NOMO-1 treated with dmso at 0.1 percent for 144 hours (cell line): ENCODE measurements around the gene SEZ6.

Source experiments
- DNase-seq: peaks from one replicate; lab custom pipeline; 2025; ENCODE audit not compliant: unreplicated experiment; lab: John Stamatoyannopoulos, UW

Gene SEZ6

GRCh38 chr17:29036584-29036983 is 30.8 kb upstream of the SEZ6 start:
- DNase-seq: no peak

- no peak for DNase-seq
Measured at GRCh38 chr17:29034510-29034909, 28.7 kb upstream of the SEZ6 start.

- no peak for DNase-seq
Measured at GRCh38 chr17:29032857-29033197, 27.0 kb upstream of the SEZ6 start.

- no peak for DNase-seq
Measured at GRCh38 chr17:29032013-29032856, 26.4 kb upstream of the SEZ6 start.

GRCh38 chr17:29031488-29031887 is 25.7 kb upstream of the SEZ6 start:
- DNase-seq: no peak

GRCh38 chr17:29024316-29024952 is 18.6 kb upstream of the SEZ6 start:
- DNase-seq: no peak

GRCh38 chr17:29022074-29022473 is 16.2 kb upstream of the SEZ6 start:
- no peak for DNase-seq

GRCh38 chr17:29021226-29021625 is 15.4 kb upstream of the SEZ6 start:
- no peak for DNase-seq

- no peak for DNase-seq
Measured at GRCh38 chr17:29020576-29020975, 14.7 kb upstream of the SEZ6 start.

- DNase-seq: no peak
Measured at GRCh38 chr17:29019475-29020181, 13.8 kb upstream of the SEZ6 start.

- no peak for DNase-seq
Measured at GRCh38 chr17:29018788-29019474, 13.1 kb upstream of the SEZ6 start.

GRCh38 chr17:29016345-29017210 is 10.7 kb upstream of the SEZ6 start:
- no peak for DNase-seq

GRCh38 chr17:29014716-29015115 is 8.9 kb upstream of the SEZ6 start:
- no peak for DNase-seq

GRCh38 chr17:29012535-29012934 is 6.7 kb upstream of the SEZ6 start:
- DNase-seq: no peak

- DNase-seq: no peak
Measured at GRCh38 chr17:29010586-29010985, 4.8 kb upstream of the SEZ6 start.

- no peak for DNase-seq
Measured at GRCh38 chr17:29010129-29010528, 4.3 kb upstream of the SEZ6 start.

- DNase-seq: no peak
Measured at GRCh38 chr17:29008591-29008990, 2.8 kb upstream of the SEZ6 start.

GRCh38 chr17:29007860-29008455 is 2.1 kb upstream of the SEZ6 start:
- no peak for DNase-seq

- no peak for DNase-seq
Measured at GRCh38 chr17:29007456-29007855, 1.6 kb upstream of the SEZ6 start.

GRCh38 chr17:29004081-29004692 is 1.6 kb downstream of the SEZ6 start:
- DNase-seq: no peak
